Ovary (tissue), 3 donors: ENCODE results near the gene NAGS.

ENCODE experiments used
- CTCF ChIP-seq, 3 donors: fragments of 450-650 bp in 2 of 3; fragments of 200-600 bp in 1 of 3; IDR thresholded peaks; one replicate each; pipeline versions ENCODE4 v1.5.1 to v1.8.0; 2016 to 2022; ENCODE audit warnings: antibody characterized with exemption in 3 of 3, mild to moderate bottlenecking in 1 of 3
- POLR2A ChIP-seq: fragments of 450-650 bp; IDR thresholded peaks from one replicate; pipeline ENCODE4 v1.6.1; 2017; ENCODE audit warnings: antibody characterized with exemption, mild to moderate bottlenecking, moderate library complexity
- donor health status: DM: no; HTN: no; CAD: no.

- no peak for TF ChIP-seq CTCF (IDR thresholded peaks at IDR 0.05)
- TF ChIP-seq POLR2A, result no peak
Observed at GRCh38 chr17:43983515-43984411, 20.7 kb upstream of the NAGS start.
